Tibial artery (tissue), 4 donors: ENCODE results near the gene RAB7B.

Experiments
- DNase-seq, 2 donors: peaks; one replicate each; pipeline ENCODE4 v3.0.0-alpha.2; 2019
- H3K27ac ChIP-seq, 2 donors: fragments of 200-600 bp; sonication (generic) in 1 of 2; 1 replicate in 1 of 2; 2 replicates in 1 of 2; pipeline ENCODE4 v1.5.1; 2018 to 2019; ENCODE audit warnings: mild to moderate bottlenecking in 1 of 2
- H3K27me3 ChIP-seq, 2 donors: fragments of 200-600 bp; sonication (generic) in 1 of 2; one replicate each; pipeline versions ENCODE4 v1.5.1 to v1.6.0; 2016 to 2019
- H3K36me3 ChIP-seq, 3 donors: fragments of 200-600 bp; sonication (generic) in 2 of 3; one replicate each; pipeline ENCODE4 v1.5.1; 2016 to 2019; ENCODE audit warnings: mild to moderate bottlenecking in 2 of 3
- H3K4me1 ChIP-seq, 4 donors: fragments of 200-600 bp; sonication (generic) in 2 of 4; 1 replicate in 3 of 4; 2 replicates in 1 of 4; pipeline ENCODE4 v1.5.1; 2016 to 2019
- H3K4me3 ChIP-seq, 2 donors: fragments of 200-600 bp; sonication (generic) in 1 of 2; 1 replicate in 1 of 2; 2 replicates in 1 of 2; pipeline ENCODE4 v1.5.1; 2018 to 2019; ENCODE audit warnings: mild to moderate bottlenecking in 2 of 2
- H3K9me3 ChIP-seq, 3 donors: fragments of 200-600 bp; sonication (generic) in 1 of 3; one replicate each; pipeline ENCODE4 v1.5.1; 2016 to 2019
- CTCF ChIP-seq, 2 experiments: fragments of 200-600 bp in 1 of 2; fragments of 450-650 bp in 1 of 2; IDR thresholded peaks; one replicate each; pipeline ENCODE4 v1.5.1; 2017 to 2019; ENCODE audit warnings: antibody characterized with exemption in 2 of 2, mild to moderate bottlenecking in 1 of 2, moderate library complexity in 1 of 2
- intact Hi-C: fragments of 100-400 bp; cut with DNase I; formaldehyde crosslinking; loops from one replicate; pipeline ENCODE4 v1.15.0; 2023; ENCODE audit warnings: low total_unique reads

RAB7B gene

GRCh38 chr1:205980237-205980870, 22.8 kb downstream of the RAB7B start:
- intact Hi-C loops = no loop called here
- Histone ChIP-seq H3K27ac (no peak overlapping the region), H3K9me3 (no peaks in the 10 kb centered on the region), H3K27me3 (peaks cover 0 to 3% of the 10 kb centered on the region in 2 donors), H3K4me1 (peaks cover 0 to 18% (median 0%) of the 10 kb centered on the region in 4 donors), H3K4me3 (no peak overlapping the region), H3K36me3 (no peaks in the 10 kb centered on the region)
- TF ChIP-seq CTCF (IDR thresholded peaks at IDR 0.05) = no peak
- DNase-seq = no peak

- H3K27ac ChIP-seq = no peak overlapping the region
- no peak for DNase-seq
- intact Hi-C loops = loop anchor here (2.0 to 10.0 kb wide), 4 partner anchors 57 to 394 kb away; no protein-coding TSS in a partner anchor
- no peak for TF ChIP-seq CTCF (IDR thresholded peaks at IDR 0.05)
- peaks cover 0 to 19% (median 0%) of the 10 kb centered on the region in 4 donors for H3K4me1 ChIP-seq
- H3K4me3 ChIP-seq = no peak overlapping the region
- H3K9me3 ChIP-seq = no peaks in the 10 kb centered on the region
- H3K27me3 ChIP-seq = peaks cover 0 to 8% of the 10 kb centered on the region in 2 donors
- no peaks in the 10 kb centered on the region for H3K36me3 ChIP-seq
These were observed 23.9 kb downstream of the RAB7B start for GRCh38 chr1:205979301-205979700.

GRCh38 chr1:205978676-205979075, 24.5 kb downstream of the RAB7B start:
- H3K4me3 ChIP-seq = no peak overlapping the region
- no peaks in the 10 kb centered on the region for H3K36me3 ChIP-seq
- no peak overlapping the region for H3K27ac ChIP-seq
- H3K27me3 ChIP-seq = peaks cover 0 to 8% of the 10 kb centered on the region in 2 donors
- peaks cover 0 to 19% (median 0%) of the 10 kb centered on the region in 4 donors for H3K4me1 ChIP-seq
- TF ChIP-seq CTCF (IDR thresholded peaks at IDR 0.05) = no peak
- no peaks in the 10 kb centered on the region for H3K9me3 ChIP-seq
- no peak for DNase-seq
- intact Hi-C loops = loop anchor here (2.0 to 10.0 kb wide), 4 partner anchors 56 to 394 kb away; no protein-coding TSS in a partner anchor

- Histone ChIP-seq H3K27me3 (peaks cover 0 to 8% of the 10 kb centered on the region in 2 donors), H3K4me1 (peaks cover 0 to 19% (median 0%) of the 10 kb centered on the region in 4 donors), H3K36me3 (no peaks in the 10 kb centered on the region), H3K27ac (no peak overlapping the region), H3K4me3 (no peak overlapping the region), H3K9me3 (no peaks in the 10 kb centered on the region)
- DNase-seq = peak in 1 of 2 donors; percentile 77
- intact Hi-C loops = loop anchor here (2.0 to 10.0 kb wide), 4 partner anchors 55 to 393 kb away; no protein-coding TSS in a partner anchor
- peak; percentile 97 for TF ChIP-seq CTCF (IDR thresholded peaks at IDR 0.05)
These were observed 25.7 kb downstream of the RAB7B start for GRCh38 chr1:205977402-205978014.

GRCh38 chr1:205976708-205977401, 26.3 kb downstream of the RAB7B start:
- intact Hi-C loops = loop anchor here (5.0 to 10.0 kb wide), 3 partner anchors 55 to 392 kb away; no protein-coding TSS in a partner anchor
- Histone ChIP-seq H3K27ac (no peak overlapping the region), H3K36me3 (no peaks in the 10 kb centered on the region), H3K4me3 (no peak overlapping the region), H3K9me3 (no peaks in the 10 kb centered on the region), H3K27me3 (peaks cover 0 to 8% of the 10 kb centered on the region in 2 donors), H3K4me1 (peaks cover 0 to 19% (median 0%) of the 10 kb centered on the region in 4 donors)
- no peak for TF ChIP-seq CTCF (IDR thresholded peaks at IDR 0.05)
- no peak for DNase-seq
